Endothelial cell of hepatic sinusoid (primary cell): ENCODE results near the gene GUCY2D.
"Not testable (repeated sequence)": the region's sequence is repeated elsewhere in the genome, so short reads cannot be mapped to it uniquely, and the experiment has no call there.

Experiments
- in situ Hi-C: cut with HindIII; loops from 2 replicates; pipeline ENCODE4 v1.10.0; 2017; ENCODE audit warnings: low sequenced_read_pairs

Gene GUCY2D

GRCh38 chr17:8060274-8060673 lies 57.9 kb downstream of the GUCY2D start:
- in situ Hi-C loops: no loop called here

- in situ Hi-C loops: not testable (repeated sequence)
These were observed 59.4 kb downstream of the GUCY2D start for GRCh38 chr17:8061851-8062250.

GRCh38 chr17:8062435-8062806 lies 60.0 kb downstream of the GUCY2D start:
- in situ Hi-C loops: no loop called here

GRCh38 chr17:8062807-8063483 lies 60.5 kb downstream of the GUCY2D start:
- in situ Hi-C loops: no loop called here

DNA sequence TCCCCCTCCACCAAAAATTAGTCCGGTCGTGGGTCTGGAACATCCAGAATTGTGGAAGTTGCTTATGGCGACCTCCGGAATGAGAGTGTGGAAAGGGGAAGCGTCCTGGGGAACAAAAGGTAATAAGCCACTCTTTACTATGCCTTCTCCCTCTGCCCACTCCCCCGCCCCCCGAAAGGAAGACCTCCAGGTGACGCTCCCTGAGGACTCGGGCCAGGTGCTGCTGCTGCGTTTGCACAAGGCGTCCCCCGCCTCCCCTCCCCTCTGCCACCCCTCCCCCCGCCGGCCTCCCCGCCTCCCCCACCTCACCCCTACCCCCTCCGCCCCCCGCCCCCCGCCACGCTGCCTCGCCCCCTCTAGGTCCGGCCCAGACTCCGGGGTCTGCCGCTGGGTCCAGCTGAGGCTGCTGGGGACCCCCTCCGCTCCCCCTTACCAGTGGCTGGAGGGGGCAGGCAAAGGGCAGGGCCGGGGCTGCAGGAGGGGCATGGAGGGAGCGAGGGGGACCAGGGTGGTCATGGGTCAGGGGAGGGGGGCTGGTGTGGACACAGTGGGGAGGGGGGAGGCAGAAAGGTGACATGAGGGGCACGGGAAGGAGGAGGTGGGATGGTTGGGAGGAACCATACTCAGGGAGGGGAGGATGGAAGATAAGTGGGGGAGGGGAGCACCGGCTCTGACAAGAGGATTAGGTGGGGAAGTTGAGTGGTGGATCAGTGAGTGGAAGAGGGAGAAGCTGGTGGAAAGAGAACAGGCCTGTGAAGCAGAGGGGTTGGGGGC lies 61.5 kb downstream of the GUCY2D start:
- in situ Hi-C loops: no loop called here

- in situ Hi-C loops: no loop called here
These were observed 62.2 kb downstream of the GUCY2D start for GRCh38 chr17:8064561-8065019.

DNA sequence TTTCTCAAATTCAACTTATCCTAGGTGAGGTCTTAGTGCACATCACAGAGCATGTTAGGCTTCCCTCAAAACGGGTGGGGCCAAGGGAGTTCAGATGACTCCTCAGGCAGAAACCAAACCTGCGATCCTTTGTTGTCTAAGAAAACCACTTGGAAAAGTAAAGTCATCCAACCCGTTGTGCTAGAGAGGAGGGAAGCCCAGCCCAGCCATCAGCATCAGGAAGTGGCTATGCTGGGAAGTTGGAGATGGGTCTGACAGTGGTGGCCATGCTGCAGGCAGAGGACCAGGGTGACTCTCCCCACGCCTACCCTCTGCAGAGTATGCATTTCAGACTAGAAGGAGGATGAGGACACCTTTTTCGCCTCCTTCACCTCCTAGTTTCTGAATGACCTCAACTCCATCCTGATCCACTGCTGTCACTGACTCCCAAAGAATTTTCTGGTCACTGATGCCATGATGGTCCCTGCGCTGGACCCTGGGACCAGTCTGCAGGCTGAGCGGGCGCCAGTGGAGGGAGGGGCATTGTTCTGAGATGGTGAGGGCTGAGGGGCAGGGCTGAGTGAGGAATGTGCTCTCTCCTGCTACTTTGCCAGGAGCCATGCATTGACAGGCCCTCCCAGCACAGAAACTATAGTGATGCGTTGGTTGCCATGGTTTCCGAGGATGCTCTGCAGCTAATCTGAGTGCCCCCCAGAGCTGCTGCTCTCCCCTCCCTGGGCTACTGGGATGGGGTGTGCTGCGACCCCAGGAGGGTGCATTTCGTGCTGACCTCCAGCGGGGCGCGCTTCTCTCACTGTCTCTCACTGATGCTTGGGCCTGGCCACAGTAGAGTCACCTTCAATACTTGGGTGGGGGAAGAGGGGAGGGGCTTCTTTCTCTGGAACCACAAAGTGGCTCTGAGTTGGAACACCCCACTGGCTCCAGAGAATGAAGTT lies 64.7 kb downstream of the GUCY2D start:
- in situ Hi-C loops: no loop called here

DNA sequence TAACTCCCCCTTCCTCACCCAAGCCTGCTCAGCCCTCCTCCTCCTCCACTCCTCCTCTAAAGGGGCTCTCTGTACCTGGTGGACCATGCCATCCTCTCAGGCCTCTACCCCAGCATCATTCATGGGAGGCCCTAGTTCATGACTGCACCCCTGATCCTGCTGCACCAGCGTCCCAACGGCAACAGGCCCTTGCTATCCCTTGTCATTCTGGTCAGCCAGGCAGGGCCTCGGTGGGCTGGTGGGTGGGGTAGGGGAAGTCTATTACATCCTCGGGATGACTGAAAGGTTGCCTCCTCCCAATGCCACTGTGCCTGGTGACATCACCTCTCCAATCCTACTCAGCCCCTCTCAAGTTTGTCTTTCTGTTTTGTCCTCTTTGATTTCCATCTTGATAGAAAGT lies 65.4 kb downstream of the GUCY2D start:
- in situ Hi-C loops: no loop called here

DNA sequence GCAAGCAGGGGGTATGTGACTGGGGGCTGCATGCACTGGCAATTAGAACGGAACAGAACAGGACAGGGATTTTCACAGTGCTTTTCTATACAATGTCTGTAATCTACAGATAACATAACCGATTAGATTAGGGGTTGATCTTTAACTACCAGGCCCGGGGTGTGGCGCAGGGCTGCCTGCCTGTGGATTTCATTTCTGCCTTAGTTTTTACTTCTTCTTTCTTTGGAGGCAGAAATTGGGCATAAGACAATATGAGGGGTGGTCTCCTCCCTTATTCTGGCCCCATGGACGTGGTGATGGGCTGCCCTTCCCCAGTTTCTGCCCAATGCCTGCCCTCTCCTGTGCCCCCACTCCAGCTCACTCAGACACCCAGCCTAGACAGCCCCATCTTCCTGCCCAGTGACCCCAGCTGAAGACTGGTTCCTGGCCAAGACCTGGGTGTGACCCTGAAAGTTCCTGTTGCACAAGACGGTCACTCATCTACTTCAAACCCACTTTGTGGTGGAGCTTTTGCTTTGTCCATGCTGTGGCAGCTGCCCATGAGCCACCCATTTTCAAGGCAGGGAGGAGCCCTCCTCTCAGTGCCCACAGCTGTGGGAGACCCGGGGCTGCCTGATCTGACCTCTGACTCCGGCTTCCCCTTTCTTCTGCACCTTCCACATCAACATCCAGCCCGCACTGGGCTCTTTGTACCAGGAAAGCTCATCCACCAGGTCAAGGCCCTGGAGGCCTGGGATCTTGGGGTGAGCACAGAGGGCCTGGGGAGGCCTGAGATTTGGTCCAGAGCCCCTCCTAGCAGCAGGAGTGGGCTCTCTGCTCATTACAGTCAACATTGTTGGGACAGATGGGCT lies 66.5 kb downstream of the GUCY2D start:
- in situ Hi-C loops: no loop called here

DNA sequence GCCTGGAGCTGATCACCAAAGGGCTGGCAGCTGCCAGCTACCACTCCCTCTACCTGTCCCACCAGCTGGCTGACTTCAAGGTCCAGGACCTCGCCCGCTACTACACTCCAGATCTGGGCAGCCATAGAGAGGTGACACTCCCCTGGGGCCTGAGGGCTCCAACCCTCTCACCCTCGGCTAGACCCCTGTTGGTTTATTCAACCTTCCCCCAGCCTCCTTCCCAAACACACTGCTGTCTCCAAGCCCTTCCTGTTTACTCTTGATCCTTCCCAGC lies 67.1 kb downstream of the GUCY2D start:
- in situ Hi-C loops: no loop called here
